Measurements from ENCODE around the gene DLG2.
"Not testable (repeated sequence)": the region's sequence is repeated elsewhere in the genome, so short reads cannot be mapped to it uniquely, and the experiment has no call there.

DNA sequence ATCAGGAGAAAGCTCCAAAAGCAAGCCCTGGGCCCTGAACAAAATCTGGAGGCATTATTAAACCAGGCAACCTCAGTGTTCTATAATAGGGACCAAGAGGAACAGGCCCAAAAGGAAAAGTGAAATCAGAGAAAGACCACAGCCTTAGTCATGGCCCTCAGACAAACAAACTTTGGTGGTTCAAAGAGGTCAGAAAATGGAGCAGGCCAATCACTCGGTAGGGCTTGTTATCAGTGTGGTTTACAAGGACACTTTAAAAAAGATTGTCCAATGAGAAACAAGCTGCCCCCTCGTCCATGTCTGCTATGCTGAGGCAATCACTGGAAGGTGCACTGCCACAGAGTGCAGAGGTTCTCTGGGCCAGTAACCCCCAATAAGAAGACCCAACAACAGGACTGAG is 17.9 kb downstream of the DLG2 start:
- TF ChIP-seq, protein P1, sequence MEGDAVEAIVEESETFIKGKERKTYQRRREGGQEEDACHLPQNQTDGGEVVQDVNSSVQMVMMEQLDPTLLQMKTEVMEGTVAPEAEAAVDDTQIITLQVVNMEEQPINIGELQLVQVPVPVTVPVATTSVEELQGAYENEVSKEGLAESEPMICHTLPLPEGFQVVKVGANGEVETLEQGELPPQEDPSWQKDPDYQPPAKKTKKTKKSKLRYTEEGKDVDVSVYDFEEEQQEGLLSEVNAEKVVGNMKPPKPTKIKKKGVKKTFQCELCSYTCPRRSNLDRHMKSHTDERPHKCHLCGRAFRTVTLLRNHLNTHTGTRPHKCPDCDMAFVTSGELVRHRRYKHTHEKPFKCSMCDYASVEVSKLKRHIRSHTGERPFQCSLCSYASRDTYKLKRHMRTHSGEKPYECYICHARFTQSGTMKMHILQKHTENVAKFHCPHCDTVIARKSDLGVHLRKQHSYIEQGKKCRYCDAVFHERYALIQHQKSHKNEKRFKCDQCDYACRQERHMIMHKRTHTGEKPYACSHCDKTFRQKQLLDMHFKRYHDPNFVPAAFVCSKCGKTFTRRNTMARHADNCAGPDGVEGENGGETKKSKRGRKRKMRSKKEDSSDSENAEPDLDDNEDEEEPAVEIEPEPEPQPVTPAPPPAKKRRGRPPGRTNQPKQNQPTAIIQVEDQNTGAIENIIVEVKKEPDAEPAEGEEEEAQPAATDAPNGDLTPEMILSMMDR (IDR thresholded peaks at IDR 0.05; ENCODE audit: insufficient read depth, low read depth, low read length): not testable (repeated sequence)
- TF ChIP-seq EZH2 (IDR thresholded peaks at IDR 0.05; ENCODE audit: insufficient read depth, low read length): not testable (repeated sequence)
